NCI-H226 (cell line): ENCODE results near the gene RFNG.
A peak's percentile ranks its signal among the peaks of the same experiment; 100 is the strongest.

Experiments
- DNase-seq: peaks from one replicate; pipeline ENCODE4 v3.0.0-alpha.2; 2015

The RFNG gene

DNA sequence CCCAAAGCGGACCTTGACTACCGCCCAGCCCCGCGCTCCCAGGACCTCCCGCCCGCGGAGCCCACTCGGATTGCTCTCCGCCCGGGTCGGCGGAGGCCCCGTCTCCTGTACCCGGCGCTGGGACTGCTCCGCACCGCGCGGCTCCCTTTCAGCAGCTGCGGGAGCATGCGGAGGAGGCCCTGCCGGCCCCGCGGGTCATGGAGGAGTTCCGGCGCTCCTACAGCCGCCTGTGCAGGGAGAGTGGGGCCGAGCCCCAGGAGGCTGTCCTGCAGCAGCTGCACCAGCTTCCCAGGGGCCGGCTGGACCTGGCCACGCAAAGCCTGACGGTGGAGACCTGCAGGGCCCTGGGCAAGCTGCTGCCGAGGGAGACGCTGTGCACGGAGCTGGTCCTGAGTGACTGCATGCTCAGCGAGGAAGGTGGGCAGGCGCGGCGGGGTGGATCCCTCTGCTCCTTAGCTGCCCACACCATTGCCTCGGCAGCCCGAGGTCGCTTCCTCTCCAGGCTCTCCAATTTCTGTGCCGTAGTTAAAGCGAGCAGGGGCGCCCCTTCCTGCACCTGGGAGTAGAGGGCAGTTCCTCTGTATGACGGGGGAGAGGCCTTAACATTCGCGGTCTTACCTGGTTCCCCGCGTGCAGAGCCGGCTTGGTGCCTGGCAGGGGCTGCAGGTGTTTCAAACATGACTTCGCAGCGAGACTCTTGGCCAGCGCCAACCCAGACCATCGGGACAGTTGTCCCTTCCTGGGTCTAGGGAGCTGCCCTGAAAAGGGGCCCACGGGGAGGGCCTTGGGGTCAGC, 28.0 kb downstream of the RFNG start:
- DNase-seq = no peak

DNA sequence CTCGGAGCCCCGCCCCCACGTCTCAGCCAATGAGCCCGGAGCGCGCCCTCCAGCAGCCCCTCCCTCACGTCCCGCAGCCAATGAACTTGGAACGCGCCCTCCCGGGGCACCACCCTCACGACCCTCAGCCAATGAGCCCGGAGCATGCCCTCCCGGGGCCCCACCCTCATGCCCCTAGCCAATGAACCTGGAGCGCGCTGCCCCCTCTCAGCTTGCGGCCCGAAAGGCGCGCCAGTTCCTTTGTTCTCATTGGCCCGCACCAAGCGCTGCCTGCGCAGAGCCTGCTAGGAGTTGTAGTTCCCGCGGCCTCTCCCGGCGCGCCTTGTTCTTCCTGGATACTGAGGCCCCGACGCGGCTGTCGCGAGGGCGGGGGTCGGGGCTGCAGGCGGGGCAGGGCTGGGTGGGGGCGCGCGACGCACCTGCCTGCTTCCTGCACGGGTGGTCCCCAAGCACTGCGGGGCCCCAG, 28.6 kb downstream of the RFNG start, which contains the start of gene LRRC45:
LRRC45 (plus strand) TSS at position 325 of the 466 bp plus-strand sequence. CDS start 339 bp downstream, outside the sequence.
- peak; percentile 99 for DNase-seq

DNA sequence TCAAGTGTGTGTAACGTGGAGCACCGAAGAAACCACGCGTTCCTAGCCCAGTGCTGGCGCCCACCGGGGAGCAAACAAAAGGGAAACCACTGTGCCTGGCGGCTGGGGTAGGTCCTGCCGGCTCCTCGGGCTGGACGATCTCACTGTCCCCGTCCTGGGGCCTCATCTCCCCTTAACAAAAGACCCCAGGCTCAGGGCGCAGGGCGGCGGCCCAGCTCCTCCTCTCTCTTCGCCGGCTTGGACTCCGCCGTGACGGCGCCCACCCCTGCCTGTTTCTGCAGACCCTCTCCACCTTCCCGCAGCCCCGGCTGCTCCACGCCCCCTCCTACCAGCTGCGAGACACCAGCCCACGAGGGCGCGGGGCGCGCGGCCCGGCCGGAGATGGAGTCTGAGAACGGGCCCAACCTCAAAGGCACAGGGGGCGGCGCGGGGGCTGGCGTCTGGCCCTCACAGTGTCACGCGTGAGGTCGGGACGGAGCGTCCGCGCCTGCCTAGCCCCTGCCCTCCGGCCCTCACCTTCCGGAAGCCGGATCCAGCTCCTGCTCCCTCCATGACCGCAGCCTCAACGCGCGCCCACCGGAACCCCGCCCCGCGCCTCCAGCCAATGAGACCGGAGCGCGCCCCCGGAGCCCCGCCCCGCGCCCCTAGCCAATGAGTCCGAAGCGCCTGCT, 29.2 kb downstream of the RFNG start, which contains the start of gene CENPX:
CENPX (minus strand) TSS at position 569 of the 671 bp plus-strand sequence; CDS start at position 552, 17 bp downstream.
- DNase-seq = no peak

DNA sequence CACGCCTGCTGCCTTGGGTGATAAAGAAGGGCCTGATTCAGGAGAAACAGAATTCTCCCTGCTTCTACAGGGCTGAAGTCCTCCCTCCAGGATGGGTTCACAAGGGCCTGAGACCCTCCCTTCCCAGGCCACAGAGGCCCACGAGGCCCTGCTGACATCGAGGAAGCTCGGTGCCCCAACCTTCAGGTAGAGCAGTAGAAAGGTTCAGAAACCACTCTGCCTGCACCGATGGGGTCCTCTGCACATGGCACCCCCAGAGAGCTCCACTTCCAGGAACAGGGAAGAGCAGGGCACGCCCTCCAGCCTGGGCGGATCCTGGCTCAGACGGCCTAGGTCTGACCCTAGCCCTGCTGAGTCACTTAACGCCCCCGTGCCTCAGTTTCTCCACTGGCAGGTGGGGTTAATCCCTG, 29.7 kb downstream of the RFNG start:
- DNase-seq = no peak

DNA sequence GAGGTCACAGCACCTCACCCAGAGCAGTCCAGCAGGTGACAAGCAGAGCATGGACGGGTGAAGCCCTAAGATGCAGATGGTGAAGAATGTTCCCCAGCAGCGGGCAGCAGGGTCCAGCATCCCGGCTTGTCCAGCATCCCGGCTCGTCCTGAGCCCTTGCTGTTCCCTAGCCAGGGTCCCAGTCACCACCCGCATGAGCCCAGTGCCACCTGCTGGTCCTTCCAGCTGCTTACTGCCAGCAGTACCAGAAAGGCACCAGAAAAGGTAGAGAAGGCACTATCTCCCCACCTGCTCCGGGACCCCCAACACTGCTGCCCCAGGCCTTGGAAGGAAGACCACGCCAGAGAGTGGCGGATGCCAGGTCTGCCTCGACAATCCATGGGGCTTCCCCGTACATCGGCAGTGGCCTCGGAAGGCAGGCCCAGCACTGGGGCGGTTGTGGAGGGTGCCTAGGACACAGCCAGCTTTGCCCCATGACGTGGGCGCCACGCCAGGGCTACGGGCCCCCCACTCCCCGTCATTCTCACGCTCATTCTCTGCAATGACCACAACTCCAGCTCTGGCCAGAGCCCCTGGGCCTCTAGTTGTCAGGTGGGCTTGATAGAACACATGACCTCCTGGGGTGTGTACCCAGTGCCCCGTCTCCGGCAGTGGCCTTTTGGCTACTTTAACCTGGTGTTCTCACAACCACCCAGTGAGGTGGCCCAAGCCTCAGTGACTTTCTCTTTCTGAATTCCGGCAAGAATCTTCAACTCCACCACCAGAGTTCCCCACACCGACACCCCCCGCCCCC, 30.3 kb downstream of the RFNG start:
- peak; percentile 42 for DNase-seq

DNA sequence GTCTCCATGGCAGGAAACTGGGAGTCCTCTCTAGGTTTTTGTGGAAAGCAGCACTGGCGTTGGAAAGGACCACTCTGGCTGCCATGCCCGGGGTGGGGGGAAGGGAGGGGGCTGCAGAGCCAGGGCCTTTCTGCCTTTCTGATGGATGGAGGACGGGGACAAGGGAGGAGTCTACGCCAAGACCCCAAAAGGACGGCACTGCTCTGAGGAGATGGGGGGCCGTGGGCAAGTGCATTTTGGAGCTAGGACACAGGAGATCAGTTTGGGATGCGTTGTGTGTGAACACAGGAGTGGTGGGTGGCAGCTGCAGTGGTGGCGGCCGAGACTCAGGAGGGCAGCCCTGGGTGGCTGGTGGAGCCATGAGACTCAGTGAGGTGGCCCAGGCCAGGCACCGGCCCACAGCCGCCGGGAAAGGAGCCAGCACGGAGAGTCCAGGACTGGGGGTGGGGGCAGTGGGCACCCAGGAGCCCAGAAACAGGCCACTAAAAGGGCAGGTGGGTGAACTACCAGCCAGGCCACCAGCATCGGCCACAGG, 31.0 kb downstream of the RFNG start:
- no peak for DNase-seq

DNA sequence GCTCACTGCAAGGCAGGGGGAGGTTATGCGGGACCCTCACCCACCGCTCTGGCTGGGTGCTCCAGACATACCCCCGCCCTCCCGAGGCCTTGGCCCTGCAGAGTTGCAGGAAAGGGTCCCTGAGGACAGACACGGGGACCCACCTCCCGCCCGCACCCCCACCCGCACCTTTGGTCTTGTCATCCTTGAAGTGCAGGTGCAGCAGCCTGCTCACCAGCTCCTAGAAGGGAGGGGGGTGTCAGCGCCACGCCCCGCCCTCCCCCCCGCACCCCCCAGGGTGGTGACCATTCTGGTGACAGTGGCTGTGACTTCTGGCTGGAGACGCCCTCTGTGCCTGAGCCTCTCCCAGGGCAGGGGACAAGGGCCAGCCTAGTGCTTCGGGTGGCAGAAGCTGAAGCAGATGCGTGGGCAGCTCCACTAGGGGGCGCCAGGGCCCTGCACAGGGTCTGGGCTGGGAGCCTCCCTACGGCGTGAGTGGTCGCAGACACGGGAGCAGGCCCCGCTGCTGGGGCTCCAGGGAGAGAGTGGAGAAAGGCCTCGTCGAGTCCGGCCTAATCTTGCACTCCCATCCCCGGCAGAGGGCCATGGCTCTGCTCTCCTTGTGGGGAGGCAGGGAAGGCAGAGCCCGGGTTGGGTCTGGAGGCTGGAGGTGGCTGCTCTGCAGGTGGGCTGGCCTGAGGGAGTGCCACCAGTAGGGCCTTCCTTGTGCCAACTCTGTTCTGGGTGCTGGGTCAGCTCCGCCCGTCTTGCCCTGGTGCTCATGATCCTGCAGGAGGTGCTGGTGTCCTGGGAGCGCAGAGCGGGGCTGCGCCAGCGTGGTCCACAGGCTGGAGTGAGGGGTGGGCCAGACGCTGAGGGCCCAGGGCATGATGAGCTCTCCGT, 31.7 kb downstream of the RFNG start:
- DNase-seq = peak; percentile 38

GRCh38 chr17:82018989-82019689, 32.5 kb downstream of the RFNG start:
- no peak for DNase-seq

- DNase-seq = no peak
Observed at GRCh38 chr17:82018152-82018988, 33.2 kb downstream of the RFNG start.

DNA sequence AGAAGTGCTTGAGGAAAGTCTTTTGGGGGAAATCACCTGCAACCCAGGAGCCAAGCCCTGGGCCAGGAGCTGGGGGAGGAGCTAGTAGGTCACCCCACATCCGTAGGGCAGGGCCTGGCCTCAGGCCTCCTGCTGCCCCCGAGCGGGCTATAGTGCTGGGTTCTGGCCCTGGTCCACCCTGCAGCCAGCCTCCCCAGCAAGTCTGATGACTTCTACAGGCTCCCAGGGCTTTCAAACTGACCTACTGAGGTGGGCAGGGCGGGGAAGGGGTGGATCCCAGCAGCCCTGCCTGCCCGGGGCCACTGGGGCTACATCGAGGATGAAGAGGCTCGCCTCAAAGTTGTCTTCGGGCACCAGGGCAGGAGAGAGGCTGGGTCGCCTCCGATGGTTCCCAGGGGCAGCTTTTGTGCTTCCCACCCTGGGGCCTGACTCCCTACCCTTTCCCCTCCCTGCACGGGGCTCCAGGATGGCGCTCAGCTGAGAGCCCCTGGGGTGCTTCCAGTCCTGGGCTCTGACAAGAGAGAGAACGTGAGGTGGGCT, 33.9 kb downstream of the RFNG start:
- DNase-seq = no peak

- DNase-seq = no peak
Observed at GRCh38 chr17:82016875-82017459, 34.6 kb downstream of the RFNG start.

DNA sequence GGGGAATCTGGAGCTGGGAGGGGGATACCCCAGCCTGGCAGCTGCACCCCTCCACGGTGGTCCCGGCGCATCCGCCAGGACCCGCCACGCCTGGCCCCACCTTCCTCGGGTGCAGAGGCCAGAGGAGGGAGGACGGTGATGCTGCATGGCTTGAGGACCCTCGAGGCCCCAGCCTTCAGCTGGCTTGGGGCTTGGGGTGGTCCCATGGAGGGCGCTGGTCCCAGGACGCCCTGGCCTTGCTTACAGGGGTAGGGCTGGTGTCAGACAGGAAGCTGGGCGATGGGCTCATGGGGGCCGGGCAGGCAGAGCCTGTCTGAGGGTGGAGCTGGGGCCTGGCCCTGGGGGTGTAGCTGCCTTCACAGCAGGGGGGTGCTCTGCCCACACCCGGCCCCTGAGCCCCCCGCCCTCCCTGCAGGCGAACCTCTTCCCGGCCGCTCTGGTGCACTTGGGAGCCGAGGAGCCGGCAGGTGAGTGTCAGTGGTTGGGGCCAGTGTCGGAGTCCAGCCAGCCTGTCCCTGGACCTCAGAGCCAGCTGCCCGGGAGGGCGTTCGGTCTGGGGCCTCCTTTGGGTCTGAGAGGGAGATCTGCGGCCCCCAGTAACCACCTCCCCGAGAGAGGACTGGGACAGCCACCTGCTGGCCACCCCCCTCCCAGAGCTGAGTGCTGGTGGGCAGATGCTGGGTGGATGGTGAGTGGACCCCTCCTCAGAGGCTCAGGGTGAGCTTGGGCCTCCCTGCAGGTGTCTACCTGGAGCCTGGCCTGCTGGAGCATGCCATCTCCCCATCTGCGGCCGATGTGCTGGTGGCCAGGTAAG, 35.3 kb downstream of the RFNG start:
- no peak for DNase-seq

GRCh38 chr17:82015311-82015971, 36.2 kb downstream of the RFNG start:
- no peak for DNase-seq

DNA sequence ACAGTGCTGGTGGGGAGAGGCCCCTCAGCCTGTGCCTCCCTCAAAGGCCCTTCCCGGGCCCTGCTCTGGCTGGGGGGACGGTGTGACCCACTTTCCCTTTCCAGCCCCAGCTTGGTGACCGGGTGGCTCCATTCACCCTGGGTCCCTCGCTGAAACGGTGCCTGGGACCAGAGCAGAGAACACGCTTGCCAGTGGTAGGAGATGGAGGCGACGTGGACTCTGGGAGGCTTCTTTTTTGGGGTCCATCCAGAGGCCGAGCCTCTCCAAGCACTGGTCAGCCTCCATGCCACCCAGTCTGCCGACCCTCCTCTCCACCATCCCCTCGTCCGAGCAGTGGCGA, 36.7 kb downstream of the RFNG start:
- no peak for DNase-seq

- no peak for DNase-seq
Observed at GRCh38 chr17:82014432-82014831, 37.2 kb downstream of the RFNG start.

DNA sequence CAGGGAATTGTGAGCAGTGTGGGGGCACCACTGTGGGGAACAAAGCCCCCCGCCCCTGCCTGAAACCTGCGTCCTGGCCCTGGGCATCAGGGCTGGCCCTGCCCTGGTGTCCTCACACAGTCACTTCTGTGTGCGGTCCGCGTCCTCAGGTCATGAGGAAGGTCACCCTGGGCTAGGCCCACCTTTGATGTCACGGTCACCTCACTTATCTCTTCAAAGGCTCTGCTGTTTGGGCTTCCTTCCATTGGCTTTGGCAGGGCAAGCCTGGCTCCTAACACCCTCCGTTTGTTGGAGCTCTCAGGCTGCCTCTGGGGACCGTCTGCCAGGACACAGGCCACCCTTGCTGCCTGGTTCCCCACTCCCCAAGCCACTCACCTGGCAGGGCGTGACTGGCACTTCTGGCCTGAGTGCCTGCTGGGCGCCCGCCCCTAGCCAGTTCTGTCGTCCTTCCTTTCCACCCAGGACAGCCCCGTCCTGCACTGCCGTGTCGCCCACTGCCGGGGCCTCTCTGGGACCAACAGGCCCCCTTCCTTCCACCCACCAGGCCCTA, 37.8 kb downstream of the RFNG start:
- no peak for DNase-seq

DNA sequence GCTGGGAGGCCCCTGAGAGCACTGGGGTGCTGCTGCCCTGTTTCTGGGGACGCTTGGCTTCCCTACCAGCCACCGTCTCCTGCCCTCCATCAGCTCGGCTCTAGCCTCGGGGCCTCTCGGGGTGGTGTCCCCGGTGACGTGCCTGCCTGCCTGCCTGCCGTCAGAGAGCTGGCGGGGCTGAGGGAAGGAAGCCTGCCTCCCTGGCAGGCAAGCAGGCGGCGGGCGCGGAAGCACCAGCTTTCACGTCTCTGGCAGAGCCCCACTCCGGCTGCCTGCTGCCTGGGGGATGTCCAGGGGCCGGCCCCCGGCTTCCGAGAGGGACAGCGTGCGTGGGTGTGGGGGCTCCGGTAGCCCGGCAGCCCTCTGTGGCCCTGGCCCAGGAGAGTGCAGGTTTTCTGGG, 38.3 kb downstream of the RFNG start:
- no peak for DNase-seq
